ENCODE results near the gene FBXL17. TPM values are rescaled to one million over a fixed set of nuclear protein-coding genes. Genes with fewer than 3 reads are reported as not detected.
A peak's percentile ranks its signal among the peaks of the same experiment; 100 is the strongest.

The FBXL17 gene
- total RNA-seq, 1 donor from 2014 or later = 17.1 TPM

GRCh38 chr5:107884871-107885270, 497.0 kb downstream of the FBXL17 start:
- Histone ChIP-seq H3K27me3 (ENCODE audit: low read depth) (no peaks in the 10 kb centered on the region), H3K4me3 (no peak overlapping the region), H3K27ac (no peak overlapping the region), H3K4me1 (no peaks in the 10 kb centered on the region), H3K36me3 (no peaks in the 10 kb centered on the region), H3K9me3 (no peaks in the 10 kb centered on the region)
- ATAC-seq (no peak), DNase-seq (no peak)
- TF ChIP-seq CTCF (IDR thresholded peaks at IDR 0.05) = no peak
- intact Hi-C loops (cut with DNase I) = no loop called here

GRCh38 chr5:107878661-107879060, 503.2 kb downstream of the FBXL17 start:
- no peaks in the 10 kb centered on the region for H3K4me1 ChIP-seq
- no peaks in the 10 kb centered on the region for H3K9me3 ChIP-seq
- intact Hi-C loops (cut with DNase I) = no loop called here
- no peak for DNase-seq
- no peaks in the 10 kb centered on the region for H3K36me3 ChIP-seq
- no peaks in the 10 kb centered on the region for H3K27me3 ChIP-seq (ENCODE audit: low read depth)
- peak in 1 of 2 donors; percentile 43 for ATAC-seq
- H3K27ac ChIP-seq = no peak overlapping the region
- TF ChIP-seq CTCF (IDR thresholded peaks at IDR 0.05) = no peak
- no peak overlapping the region for H3K4me3 ChIP-seq

- TF ChIP-seq CTCF (IDR thresholded peaks at IDR 0.05) = no peak
- Histone ChIP-seq H3K27me3 (ENCODE audit: low read depth) (no peaks in the 10 kb centered on the region), H3K27ac (no peak overlapping the region), H3K9me3 (no peaks in the 10 kb centered on the region), H3K4me1 (no peaks in the 10 kb centered on the region), H3K4me3 (no peak overlapping the region), H3K36me3 (no peaks in the 10 kb centered on the region)
- intact Hi-C loops (cut with DNase I) = no loop called here
- DNase-seq (no peak), ATAC-seq (no peak)
Measured at GRCh38 chr5:107876906-107877305, 505.0 kb downstream of the FBXL17 start.

- Histone ChIP-seq H3K36me3 (no peaks in the 10 kb centered on the region), H3K27me3 (ENCODE audit: low read depth) (no peaks in the 10 kb centered on the region), H3K4me1 (no peaks in the 10 kb centered on the region), H3K9me3 (no peaks in the 10 kb centered on the region), H3K27ac (no peak overlapping the region), H3K4me3 (no peak overlapping the region)
- intact Hi-C loops (cut with DNase I) = no loop called here
- no peak for TF ChIP-seq CTCF (IDR thresholded peaks at IDR 0.05)
- no peak for ATAC-seq
- no peak for DNase-seq
Measured at GRCh38 chr5:107876261-107876660, 505.6 kb downstream of the FBXL17 start.

GRCh38 chr5:107875833-107876232, 506.1 kb downstream of the FBXL17 start:
- Histone ChIP-seq H3K4me1 (no peaks in the 10 kb centered on the region), H3K36me3 (no peaks in the 10 kb centered on the region), H3K4me3 (no peak overlapping the region), H3K27ac (no peak overlapping the region), H3K9me3 (no peaks in the 10 kb centered on the region), H3K27me3 (ENCODE audit: low read depth) (no peaks in the 10 kb centered on the region)
- DNase-seq (no peak), ATAC-seq (peak in 1 of 2 donors; percentile 29)
- intact Hi-C loops (cut with DNase I) = no loop called here
- TF ChIP-seq CTCF (IDR thresholded peaks at IDR 0.05) = no peak

- TF ChIP-seq CTCF (IDR thresholded peaks at IDR 0.05) = no peak
- Histone ChIP-seq H3K27me3 (ENCODE audit: low read depth) (no peaks in the 10 kb centered on the region), H3K4me3 (no peak overlapping the region), H3K36me3 (no peaks in the 10 kb centered on the region), H3K4me1 (no peaks in the 10 kb centered on the region), H3K9me3 (no peaks in the 10 kb centered on the region), H3K27ac (no peak overlapping the region)
- DNase-seq (no peak), ATAC-seq (no peak)
- intact Hi-C loops (cut with DNase I) = no loop called here
Measured at GRCh38 chr5:107874795-107875194, 507.1 kb downstream of the FBXL17 start.

Measured in lower lobe of right lung (tissue), 2 donors.